Raji (cell line): ENCODE measurements around the gene ATRAID.

Experiments
- POLR2A ChIP-seq: IDR thresholded peaks from 2 replicates; pipeline ENCODE4 v1.6.1; 2011; ENCODE audit warnings: low read depth, low read length, control low read depth; ENCODE audit not compliant: insufficient read depth

ATRAID gene, protein sequence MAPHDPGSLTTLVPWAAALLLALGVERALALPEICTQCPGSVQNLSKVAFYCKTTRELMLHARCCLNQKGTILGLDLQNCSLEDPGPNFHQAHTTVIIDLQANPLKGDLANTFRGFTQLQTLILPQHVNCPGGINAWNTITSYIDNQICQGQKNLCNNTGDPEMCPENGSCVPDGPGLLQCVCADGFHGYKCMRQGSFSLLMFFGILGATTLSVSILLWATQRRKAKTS

DNA sequence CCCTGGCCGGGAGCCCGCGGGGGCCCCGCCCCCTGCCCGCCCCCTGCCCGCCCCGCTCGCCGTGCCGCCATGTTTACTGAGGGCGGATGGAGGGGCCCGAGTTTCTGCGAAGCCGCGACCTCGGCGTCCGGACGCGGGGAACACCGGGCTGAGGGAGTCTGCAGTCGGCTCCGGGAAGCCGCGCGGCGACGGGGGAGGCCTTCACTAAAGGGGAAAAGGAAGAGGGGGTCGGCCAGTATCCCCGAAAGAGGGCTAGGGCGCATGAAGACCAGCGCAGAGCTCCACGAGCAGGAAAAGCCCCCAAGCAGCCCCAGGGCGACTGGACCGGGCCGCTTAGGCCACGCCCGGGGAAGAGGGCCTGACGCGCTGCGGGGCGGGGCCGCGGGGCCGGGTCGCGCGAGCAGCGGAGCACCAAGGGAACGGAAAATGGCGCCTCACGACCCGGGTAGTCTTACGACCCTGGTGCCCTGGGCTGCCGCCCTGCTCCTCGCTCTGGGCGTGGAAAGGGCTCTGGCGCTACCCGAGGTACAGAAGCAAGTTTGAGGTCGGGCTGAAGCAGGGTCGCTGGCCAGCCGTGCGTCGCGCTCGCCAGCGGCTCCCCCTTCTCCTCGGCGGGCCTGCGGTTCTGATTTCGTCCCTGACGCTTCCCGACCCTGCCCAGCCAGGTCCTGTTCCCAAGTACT, at the start of gene ATRAID, which contains the start of gene SLC5A6:
Gene ATRAID (plus strand): TSS at position 99 of the 683 bp plus-strand sequence. CDS start 328 bp downstream, at position 427.
Gene SLC5A6 (minus strand): TSS at position 326 of the 683 bp plus-strand sequence. CDS start 4,618 bp downstream, outside the sequence.
- peak; percentile 91 for TF ChIP-seq POLR2A

DNA sequence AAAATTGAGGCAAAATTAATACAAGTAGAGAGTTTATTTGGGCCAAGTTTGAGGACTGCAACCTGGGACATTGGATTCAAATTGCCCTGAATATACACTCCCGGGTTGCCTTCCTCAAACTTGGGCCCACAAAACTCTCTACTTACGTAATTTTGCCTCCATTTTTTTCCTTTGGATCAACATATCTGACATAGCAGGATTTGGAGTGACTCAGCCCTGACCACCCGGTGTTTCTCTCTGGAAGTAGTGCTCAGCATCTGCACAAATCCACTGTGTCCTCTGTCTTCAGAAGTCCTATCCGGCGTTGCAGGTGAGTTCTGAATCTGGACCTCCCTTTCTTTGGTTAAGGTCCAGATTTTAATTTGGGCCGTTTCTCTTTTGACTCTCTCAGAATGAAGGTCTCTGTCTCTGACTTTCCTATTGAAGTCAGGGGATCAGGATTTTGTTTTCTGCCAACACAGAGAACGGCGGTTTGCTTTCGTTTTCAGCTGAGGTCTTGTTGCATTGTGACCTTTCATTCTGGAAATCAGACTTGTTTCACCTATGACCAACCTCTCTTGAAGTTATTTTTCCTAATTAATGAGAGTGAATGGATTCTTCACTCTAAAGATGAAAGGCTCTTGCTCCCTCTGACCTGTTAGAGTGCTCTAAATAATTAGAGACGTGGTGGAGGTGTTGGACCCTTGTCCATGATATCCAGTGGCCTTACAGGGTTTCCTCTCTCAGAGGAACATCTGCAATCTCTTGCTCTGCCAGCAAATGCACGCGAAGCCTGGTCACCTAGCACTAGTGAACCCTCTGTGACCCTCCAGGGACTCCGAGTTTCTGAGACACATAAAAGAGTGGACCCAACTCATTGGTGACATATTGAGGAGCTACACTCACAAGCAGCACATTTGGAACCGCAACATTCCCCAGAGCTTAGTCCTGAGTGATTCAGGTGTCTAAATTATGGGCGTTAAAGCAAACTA, 49.4 kb upstream of the ATRAID start:
- no peak for TF ChIP-seq POLR2A

DNA sequence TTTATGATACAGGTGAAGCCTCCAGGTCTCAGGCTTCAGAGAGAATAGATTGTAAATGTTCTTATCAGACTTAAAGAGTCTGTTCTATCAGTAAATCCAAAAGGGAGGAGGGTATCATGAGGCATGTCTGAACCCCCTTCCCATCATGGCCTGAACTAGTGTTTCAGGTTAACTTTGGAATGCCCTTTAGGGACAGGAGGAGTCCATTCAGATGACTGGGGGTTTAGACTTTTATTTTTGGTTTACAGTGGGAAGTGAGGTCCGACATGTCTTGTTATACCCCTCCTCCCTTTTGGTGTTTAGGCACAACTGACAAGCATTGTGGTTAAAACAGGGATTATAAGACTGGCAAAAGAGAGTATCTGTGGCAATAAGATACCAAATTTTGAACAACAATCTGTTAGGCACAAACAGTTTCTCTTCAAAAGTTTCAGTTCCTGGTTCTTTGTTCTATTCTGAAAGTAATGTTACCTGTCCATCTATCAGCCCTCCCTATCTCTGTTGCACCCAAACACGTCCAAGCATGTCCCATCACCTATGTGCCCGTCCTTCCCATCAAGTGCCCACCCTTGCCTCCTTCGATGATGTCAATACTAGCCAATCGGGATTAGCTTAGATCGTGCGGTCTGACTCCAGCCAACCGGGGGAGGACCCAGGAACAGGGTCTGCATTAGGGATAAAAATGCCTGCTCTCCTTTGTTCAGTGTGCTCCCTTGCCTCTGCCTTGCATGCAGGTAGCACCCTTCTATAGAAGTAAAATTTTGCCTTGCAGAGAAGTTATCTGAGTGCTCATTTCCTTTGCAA, 46.7 kb upstream of the ATRAID start:
- no peak for TF ChIP-seq POLR2A

DNA sequence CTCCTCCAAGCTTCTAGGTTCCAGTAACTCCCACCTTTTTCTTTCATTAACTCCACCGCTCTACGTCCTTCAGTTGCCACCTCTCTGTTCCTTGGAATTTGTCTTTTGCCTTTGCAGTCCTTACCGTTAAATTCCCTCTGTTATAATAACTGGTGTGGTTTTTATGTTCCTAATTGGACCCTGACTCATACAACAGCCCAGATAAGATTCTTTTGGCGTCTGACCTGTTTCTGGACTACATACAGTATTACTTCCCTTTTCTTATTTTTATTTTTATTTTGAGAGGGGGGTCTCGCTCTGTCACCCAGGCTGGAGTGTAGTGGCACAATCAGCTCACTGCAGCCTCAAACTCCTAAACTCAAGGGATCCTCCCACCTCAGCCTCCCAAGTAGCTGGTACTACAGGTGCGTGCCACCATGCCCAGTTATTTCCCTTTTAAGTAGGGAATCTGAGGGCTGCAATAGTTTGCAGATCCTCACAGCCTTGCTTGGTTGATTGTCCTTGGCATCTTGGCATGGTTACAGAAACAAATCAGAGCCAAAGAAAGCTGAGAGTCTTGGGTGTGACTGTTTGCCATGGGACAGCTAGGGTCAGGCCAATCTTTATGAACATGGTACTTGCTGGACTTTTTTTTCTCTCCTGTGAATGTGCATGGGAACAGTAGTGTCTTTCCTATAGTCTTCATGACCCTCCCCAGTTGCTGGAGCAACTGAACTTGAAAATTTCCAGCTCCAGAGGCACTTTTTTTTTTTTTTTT, 41.1 kb upstream of the ATRAID start:
- no peak for TF ChIP-seq POLR2A

DNA sequence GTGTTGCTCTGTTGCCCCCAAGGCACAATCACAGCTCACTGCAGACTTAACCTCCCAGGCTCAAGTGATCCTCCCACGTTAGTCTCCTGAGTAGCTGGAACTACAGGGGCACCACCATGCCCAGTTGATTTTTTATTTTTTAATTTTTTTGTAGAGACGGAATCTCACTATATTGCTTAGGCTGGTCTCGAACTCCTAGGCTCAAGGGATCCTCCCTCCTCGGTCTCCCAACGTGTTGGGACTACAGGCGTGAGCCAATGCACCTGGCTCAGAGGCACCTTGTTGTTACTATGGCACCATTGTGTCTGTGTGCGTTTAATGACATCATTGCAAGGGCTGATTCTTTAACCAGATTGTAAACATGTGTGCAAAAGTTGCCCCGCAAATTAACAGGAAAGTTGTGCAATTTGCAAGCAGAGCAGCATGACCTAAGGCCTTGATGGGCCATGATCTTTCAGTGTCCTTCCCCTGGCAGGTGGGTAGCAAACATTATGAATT, 40.4 kb upstream of the ATRAID start:
- no peak for TF ChIP-seq POLR2A

DNA sequence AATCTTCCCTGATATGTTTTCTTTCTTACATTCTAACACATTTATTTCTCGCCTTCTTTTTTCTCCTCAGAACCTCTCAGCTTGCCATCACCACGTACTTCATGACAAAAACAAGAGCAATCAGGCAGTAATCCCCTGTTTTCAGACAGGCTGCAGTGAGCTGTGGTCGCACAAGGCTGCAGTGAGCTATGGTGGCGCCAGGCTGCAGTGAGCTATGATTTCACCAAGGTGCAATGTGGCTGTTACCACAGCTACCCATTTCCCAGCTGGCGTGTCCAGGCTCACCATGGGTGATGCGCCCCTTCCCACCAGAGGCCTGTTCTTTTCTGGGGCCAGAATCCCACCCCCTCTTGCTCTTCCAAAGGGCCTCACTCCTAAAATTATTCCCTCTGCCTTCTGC, 37.2 kb upstream of the ATRAID start:
- TF ChIP-seq POLR2A: no peak

DNA sequence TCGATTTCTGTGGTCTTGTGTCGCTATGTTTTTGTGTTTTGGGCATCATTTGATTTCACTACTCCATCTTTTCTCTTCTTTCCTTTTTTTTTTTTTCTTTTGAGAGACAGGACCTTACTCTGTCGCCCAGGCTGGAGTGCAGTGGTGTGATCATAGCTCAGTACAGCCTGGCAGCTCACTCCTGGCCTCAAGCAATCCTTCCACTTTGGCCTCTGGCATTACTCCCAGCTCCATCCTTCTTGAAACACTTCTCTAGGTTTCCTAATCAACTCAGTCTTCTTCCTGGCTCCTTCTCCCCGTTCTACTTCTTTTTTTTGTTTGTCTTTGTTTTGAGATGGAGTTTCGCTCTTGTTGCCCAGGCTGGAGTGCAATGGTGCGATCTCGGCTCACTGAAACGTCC, 36.5 kb upstream of the ATRAID start:
- TF ChIP-seq POLR2A: no peak

DNA sequence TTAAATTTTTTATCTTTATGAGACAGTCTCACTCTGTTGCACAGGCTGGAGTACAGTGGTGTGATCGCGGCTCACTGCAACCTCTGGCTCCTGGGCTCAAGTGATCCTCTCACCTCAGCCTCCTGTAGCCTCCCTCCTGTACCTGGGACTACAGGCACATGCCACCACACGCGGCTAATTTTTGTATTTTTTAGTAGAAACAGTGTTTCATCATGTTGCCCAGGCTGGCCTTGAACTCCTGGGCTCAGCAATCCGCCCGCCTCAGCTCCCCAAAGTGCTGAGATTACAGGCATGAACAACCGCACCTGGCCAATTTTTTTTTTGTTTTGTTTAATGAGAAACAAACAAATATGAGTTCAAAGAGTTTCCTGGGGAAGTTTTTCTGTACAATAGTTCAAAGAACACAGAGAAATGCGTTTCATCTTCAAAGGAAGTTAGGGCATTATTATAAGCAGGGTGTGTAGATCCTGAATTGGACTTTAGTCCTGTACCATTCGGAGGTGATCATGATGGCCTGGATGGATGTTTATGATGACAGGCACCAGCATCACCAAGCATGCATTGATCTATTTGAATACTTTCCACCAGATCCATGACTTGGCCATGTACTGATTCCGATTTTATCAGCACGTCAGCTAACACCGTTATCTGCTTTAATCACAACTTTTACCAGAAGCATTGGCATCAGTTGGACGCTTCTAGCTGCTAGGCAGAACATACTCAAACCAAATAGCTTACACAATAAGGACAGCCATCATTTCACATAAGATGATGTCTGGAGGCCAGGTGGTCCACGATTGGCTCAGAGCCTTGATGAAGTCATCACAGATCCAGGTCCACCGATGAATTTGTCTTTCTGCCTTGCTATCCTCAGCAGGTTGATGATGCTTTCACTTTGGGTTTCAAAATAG, 34.1 kb upstream of the ATRAID start:
- no peak for TF ChIP-seq POLR2A

DNA sequence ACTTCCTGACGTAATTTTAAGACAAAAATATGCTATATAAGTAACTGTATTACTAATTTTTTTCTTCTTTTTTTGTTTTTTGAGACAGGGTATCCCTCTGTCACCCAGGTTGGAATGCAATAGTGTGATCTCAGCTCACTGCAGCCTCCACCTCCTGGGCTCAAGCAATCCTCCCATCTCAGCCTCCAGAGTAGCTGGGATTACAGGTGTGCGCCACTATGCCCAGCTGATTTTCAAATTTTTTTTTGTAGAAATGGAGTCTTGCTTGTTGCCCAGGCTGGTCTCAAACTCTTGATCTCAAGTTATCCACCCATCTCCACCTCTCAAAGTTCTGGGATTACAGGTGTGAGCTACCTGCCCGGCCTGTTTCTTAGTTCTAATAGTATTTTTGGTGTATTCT, 33.4 kb upstream of the ATRAID start:
- TF ChIP-seq POLR2A: no peak

DNA sequence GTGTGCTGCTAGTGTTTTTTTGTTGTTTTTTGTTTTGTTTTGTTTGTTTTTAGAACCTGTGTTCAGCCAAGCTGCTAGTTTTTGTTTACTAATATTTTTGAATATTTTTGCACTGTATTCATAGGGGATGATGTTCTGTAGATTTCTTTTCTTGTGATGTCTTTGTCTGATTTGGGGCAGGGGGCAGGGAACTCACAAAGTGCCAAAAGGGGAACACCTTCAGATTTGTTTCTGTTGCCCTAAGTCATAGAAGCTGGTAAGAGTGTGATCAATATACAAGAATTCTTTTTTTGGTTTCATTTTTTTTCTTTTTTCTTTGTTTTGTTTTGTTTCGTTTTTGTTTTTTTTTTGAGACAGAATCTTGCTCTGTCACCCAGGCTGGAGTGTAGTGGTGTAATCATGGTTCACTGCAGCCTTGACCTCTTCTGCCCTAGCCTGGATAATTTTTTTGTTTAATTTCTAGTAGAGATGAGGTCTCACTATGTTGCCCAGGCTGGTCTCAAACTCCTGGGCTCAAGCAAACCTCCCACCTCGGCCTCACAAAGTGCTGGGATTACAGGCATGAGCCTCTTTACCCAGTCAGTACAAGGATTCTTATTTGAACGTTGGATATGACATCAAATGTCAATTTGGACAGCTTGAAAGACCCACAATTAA, 32.4 kb upstream of the ATRAID start:
- TF ChIP-seq POLR2A: no peak

DNA sequence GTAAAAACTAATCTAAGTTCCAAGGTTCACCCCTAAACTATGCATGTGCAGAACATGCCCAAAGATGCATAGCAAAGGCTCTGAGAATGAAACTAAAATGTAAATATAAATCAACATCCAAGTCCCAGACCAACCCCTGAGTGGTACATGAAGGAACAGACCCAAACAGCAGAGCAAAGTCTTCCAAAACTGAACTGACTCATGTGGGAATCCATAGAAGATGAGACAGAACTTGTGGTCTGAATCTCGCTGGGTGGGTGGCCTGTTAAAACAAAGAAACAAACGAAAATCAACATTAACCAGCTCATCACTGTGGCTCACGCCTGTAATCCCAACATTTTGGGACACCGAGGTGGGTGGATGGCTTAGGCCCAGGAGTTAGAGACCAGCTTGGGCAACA, 29.5 kb upstream of the ATRAID start:
- TF ChIP-seq POLR2A: no peak

DNA sequence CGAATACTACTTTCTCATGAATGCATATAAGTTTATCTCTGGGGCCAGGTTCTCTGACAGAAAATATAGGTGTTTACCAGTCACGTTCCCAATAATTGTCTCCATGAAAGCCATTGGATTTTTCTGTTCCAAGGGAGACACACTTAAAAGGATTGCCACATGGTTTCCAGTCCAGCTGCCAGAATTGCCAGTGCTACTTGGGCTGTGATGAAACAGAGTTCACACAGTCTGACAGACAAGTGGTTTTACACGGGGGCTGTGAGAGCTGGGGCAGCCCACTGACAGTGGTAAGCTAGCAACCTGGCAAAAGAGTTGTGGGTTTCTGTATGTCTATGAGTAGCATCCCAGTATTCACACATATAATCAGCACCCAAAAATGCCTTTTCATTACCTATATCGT, 27.7 kb upstream of the ATRAID start:
- TF ChIP-seq POLR2A: no peak
